COLO668 (cell line): ENCODE results near the gene ARPC5L.
"Not testable (repeated sequence)": the region's sequence is repeated elsewhere in the genome, so short reads cannot be mapped to it uniquely, and the experiment has no call there.

Experiments
- DNase-seq: peaks from one replicate; lab custom pipeline; 2025; ENCODE audit not compliant: unreplicated experiment; lab: John Stamatoyannopoulos, UW

Gene ARPC5L

DNA sequence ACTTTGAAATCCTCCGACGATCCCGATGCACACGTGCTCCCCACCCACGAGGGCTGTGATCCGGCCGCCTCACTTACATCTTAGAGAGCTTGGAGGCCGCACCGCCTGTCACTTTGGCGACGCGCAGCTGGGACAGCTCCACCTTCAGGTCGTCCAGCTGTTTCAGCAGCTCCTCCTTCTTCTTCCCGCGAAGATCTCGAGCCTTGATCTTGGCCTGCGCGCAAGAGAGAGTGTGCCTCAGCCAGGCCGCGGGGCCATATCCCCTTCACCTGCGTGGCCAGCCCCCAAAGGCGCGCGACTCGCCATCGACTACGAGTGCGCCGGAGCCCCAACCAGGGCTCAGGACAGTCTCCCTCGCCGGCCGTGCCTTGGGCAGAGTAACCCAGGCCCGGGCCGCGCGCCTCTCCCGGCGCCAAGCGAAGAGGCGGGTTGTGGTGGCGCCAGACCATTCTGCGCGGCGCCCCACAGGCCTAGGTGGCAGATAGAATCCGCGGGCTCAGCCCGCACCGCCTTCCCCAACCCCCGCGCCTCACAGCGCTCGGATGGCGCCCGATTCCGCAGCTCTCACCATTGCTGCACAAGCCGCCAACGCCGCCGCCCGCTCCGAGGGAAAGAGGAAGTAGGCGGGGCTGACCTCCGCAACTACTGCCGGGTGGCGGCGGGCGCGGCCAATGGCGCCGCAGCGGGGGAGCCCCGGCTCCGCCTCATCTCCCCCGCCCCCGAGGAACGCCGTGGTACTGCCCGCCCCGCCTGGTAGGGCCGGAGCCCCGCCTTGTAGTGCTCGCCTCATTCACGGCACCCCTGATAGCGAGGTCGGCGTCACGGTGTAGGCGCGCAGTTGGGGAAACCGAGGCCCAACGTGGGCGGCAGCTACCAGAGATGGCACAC is at the start of gene ARPC5L, which contains the start of gene RPL35:
Gene ARPC5L (plus strand): TSS at position 789 of the 888 bp plus-strand sequence. CDS start 7,161 bp downstream, outside the sequence.
Gene RPL35 (minus strand): TSS at position 616 of the 888 bp plus-strand sequence. CDS start 45 bp downstream, at position 571.
- DNase-seq, result peak; percentile 97

DNA sequence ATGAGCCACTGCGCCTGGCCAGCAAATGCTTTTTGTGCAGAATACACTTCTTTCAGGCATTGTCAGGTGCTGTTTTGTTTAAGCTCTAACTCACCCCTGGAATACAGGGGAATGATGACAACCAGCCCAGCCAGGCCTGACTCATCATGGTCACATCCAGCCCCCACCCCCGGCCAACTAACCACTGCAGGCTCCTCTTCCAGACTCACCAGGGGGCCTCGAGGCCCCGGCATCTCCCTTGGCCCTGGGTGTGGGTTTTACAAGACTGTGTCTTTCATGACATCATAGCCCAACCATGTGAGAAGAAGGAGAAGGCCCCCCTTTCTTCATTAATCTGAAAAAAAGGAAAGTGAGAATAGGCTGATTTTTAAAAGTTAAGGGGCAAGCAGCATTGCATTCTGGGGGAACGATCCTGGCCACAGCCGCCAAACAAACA is 49.5 kb upstream of the ARPC5L start:
- no peak for DNase-seq

- no peak for DNase-seq
Observed at GRCh38 chr9:124813041-124813440, 48.9 kb upstream of the ARPC5L start.

- no peak for DNase-seq
Observed at GRCh38 chr9:124813501-124814163, 48.3 kb upstream of the ARPC5L start.

DNA sequence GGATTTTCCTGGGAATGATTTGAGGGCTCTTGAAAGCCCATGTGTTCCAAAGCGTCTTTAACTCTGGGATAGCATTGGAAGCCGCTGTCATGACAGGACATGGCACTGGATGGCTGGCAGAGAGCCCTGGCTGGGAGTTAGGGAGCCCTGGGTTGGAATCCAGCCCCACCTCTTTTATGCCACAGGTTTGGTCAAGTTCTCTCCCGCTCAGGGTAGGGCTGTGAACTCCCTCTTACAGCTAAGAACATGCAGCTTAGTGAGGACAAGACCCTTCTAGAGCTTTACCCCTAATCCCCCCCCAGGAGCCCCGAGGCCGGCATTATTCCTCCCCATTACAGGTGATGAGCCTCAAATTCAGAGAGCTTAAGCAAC is 47.8 kb upstream of the ARPC5L start:
- no peak for DNase-seq

DNA sequence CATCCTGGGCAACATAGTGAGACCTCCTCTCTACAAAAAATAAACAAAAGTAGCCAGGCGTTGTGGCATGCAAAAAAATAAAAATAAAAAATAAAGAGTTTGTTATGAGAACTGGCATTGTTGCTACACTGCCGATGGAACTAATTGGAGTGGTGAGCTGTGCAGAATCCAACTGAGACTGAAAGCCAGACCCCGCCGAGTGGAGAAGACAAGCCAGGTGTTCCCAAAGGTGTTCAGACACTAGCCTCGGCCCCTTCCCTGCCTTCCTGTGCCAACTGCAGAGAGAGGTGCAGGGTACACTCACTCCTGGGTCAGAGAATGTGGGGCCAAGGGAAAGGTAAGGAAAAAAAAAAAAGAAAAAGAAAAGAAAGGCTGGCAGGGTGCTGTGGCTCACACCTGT is 46.3 kb upstream of the ARPC5L start:
- no peak for DNase-seq

DNA sequence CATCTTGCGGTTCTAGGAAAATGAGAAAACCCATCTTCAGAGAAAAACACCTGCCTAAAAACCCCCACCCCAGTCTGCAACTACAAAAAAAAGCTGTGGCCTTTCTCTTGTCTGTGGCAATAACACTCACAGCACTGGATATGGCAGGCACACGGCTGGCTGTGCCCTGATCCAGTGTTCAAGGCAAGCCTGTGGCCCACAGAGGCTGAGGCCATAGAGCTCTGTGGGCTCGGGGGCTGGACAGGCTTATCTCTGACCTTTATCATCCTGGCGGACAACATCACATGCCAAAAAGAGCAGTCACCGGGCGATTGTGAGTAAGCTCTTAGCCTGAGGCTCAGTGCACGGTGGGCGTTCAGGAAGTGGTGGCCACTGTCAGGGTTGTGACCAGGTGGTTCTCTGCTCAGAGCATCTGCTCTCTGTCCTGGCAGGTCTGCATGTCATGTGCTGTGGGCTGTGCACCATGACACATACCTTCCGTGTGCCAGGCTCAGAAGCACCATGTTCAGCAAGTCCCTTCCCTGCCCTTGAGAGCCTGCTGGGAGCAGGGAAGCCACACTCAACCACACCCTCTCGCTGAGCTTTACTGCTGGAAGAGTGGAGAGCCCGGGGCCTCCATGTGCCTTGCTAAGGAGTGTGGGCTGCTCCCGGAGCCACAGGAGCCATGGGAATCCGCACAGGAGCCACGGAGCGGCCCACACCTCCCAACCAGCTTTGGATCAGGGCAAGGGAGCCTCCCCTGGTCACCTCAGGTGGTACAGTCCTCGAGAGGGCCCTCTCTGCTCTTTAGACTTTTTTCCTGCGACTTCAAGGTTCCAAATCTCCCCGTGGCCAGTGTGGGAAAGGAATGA is 43.3 kb upstream of the ARPC5L start:
- peak; percentile 25 for DNase-seq

- DNase-seq, result no peak
Observed at GRCh38 chr9:124820698-124821623, 41.0 kb upstream of the ARPC5L start.

- DNase-seq, result no peak
Observed at GRCh38 chr9:124828489-124829333, 33.2 kb upstream of the ARPC5L start.

- DNase-seq, result no peak
Observed at GRCh38 chr9:124829334-124829669, 32.6 kb upstream of the ARPC5L start.

GRCh38 chr9:124830593-124830992 is 31.3 kb upstream of the ARPC5L start:
- DNase-seq, result no peak

GRCh38 chr9:124831642-124832364 is 30.1 kb upstream of the ARPC5L start:
- no peak for DNase-seq

DNA sequence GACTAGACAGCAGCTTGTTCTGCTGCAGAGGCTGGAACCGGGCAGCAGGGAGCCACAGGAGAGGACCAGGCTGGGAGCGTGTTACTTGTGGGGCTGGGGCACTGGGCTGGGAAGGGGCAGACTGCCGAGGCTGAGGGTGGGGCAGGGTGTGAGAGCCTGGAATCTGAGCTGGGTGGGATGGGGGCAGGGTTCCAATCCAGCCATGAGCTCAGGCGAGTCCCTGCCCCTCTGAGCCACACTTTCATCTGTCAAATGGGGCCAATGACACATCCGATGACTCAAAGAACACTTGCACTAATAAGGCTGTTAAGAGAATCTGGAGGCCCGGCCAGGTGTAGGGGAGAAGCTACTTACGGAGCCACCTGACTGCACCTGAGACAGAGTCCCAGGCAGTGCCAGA is 27.3 kb upstream of the ARPC5L start:
- DNase-seq, result peak; percentile 63

DNA sequence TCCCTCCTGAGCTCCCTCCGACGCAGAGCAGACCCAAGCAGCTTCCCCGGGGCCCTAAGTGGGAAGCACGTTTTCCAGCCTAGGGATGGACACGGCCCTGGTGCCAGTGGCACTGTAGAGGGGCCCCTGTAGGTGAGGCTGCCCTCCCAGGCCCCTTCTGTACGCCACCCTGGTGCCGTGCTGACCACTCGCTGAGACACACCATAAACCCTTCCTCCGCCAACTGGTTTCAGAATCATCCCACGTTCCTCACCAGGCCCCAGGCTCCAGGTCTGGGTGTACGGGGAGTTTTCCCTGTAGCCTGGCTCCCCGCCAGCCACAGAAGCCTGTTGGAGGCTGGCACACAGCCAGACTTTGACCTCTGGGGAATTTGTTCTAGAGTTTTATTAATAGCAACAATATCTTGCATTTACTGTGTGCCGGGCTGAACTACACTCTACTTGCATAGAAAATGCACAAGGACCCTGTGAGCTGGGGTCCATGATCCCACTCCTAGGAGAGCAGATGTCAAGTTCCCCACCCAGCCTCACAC is 26.8 kb upstream of the ARPC5L start:
- DNase-seq, result peak; percentile 93

- not testable (repeated sequence) for DNase-seq
Observed at GRCh38 chr9:124838132-124838531, 23.8 kb upstream of the ARPC5L start.

DNA sequence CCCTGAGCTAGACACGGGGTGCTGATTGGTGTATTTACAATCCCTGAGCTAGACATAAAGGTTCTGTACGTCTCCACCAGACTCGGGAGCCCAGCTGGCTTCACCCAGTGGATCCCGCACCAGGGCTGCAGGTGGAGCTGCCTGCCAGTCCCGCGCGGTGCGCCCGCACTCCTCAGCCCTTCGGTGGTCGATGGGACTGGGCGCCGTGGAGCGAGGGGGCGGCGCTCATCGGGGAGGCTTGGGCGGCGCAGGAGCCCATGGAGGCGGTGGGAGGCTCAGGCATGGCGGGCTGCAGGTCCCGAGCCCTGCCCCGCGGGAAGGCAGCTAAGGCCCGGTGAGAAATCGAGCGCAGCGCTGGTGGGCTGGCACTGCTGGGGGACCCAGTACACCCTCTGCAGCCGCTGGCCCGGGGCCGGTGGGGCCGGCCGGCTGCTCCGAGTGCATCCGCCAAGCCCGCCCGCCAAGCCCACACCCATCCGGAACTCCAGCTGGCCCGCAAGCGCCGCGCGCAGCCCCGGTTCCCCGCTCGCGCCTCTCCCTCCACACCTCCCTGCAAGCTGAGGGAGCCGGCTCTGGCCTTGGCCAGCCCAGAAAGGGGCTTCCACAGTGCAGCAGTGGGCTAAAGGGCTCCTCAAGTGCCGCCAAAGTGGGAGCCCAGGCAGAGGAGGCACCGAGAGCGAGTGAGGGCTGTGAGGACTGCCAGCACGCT is 23.2 kb upstream of the ARPC5L start:
- DNase-seq, result not testable (repeated sequence)

DNA sequence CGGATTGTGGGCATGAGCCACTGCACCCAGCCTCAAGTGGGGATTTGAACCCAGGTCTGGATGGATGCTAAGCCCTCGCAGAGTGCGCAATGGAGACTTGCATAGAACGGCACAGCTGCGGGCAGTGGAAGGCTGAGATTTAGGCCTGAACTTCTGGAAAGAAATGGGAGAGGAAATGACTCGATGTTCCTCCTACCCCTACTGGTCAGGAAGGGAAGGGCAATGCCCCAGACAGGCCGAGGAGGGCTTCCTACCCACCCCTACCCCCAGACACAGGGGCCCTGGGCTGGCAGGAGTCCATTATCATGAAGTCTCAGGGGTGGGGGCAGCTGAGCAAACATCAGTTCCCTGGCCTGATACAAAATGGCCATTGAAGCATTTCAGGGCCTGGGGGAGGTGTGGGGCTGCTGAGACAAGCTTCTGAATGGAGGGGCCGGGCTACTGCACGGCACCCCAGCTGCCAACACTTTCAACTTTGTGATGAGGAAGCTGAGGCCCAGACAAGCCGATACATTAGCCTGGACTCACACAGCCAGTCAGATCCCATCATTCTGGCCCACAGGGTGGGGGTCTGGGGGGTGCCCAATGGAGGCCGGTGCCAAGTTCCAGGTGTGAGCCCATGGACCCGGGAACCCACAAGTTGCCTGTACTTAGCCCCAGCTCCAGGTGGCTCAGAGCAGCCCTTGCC is 22.2 kb upstream of the ARPC5L start:
- DNase-seq, result peak; percentile 89
